GM21576 (cell line): ENCODE results near the gene USP24.
A peak's percentile ranks its signal among the peaks of the same experiment; 100 is the strongest.

Experiments used
- ATAC-seq: cut with Tn5 transposase; IDR thresholded peaks from one replicate; pipeline ENCODE4 v1.9.1; 2021; ENCODE audit warnings: mild to moderate bottlenecking, moderate library complexity; ENCODE audit not compliant: unreplicated experiment

Gene USP24

DNA sequence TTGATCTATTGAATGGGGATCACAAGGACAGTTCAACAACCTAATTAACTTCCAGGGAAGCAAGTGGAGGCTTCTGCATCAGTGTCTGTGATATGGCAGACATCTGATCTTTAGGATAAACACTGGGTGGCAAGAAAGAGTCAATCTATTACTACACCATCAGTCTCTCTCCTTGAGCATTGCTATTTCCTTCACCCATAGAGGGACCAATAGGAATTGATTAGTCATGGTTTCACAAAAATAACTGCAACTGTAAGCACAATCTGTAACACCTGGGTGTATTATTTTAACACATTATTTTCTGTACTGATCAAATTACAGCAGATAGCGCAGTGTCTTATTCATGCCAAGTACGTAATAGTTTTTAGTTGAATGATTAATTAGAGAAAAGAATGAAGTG is 50.3 kb downstream of the USP24 start:
- ATAC-seq: no peak

DNA sequence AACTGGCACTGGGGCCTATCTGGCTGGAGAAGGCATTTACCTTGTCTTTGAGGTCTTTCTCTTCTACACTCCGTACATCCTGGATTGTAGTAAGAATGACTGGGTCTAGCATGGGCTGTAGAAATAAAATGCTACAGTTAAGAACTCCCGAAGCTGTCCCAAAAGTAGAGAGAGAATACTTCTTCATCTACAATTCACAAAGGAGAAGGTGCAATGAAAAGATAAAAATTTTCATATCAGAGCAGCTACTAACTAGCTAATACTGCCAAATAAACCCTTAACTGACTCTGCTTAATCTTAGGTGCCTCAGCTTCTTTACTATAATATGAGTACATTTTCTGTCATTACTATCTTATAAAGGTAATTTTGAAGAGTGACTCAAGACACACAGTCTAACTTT is 55.6 kb downstream of the USP24 start:
- ATAC-seq: no peak

DNA sequence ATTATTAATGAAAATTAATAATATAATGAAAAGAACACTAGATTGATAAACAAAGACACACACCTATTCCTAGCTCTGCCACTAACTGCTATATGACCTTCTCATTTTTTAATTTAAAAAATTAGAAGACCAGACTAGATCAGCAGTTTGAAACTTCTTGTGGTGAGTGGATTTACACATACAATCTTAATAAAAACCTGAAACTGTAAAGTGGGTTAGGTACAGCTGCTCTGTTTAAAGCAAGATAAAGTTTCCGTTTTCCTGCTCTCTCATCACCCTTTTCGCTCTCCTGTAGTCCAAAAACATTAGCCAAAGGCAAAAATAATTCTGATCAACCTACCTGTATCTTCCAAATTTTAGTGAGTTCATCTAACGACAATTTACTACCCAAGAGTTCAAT is 58.6 kb downstream of the USP24 start:
- no peak for ATAC-seq

DNA sequence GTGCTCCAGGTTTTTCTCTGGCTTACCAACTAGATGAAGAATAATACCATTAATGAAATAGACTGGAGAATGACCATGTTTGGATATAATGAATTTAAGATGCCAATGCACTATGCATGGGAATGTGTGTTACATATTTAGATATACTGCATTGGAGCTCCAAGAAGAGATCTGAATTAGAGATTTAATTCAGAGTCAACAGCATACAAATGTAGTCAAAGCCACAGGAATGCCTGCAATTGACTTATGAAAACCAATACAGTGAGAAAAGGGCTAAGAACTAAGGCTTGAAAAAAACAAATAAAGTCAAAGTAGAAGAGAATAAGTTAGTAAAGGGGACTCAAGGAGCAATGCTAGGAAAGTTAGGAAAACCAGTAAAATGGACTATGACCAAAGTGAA is 59.1 kb downstream of the USP24 start:
- ATAC-seq: no peak

DNA sequence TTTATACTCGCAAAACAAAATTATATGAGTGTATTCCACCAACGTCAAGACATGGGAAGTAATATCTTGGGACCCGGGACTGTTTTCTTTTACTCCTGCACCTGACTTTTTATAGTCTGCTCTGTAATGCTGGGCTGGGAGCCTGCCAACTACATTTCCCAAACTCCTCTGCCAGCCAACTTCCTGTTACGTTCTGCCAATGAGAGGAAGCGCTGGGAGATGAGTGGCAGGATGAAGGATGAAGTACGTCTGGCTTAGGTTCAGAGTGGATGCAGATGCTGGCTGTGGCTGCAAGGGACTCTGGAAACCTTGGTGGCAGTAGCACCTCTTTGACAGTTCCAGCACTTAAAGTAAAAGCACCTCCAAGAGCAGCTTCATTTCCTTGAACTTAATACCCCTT is 59.6 kb downstream of the USP24 start:
- ATAC-seq: no peak

DNA sequence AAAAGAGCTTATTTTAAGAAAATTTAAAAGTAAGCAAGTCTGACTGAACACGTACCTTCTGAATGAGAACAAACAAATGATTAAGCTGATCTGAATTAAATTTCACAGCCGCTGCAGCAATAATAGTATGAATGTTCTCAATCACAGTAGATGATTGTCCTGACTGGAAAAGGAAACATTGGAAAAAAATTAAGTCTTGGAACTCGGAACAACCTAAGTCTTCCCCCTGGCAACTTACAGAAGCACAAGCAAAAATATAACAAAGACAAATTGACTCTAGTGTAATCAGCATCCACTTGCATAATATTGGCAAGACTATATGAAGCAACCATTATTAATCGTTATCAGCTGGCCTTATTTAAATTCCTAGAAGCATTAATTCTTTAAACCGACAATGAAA is 60.5 kb downstream of the USP24 start:
- ATAC-seq: no peak

DNA sequence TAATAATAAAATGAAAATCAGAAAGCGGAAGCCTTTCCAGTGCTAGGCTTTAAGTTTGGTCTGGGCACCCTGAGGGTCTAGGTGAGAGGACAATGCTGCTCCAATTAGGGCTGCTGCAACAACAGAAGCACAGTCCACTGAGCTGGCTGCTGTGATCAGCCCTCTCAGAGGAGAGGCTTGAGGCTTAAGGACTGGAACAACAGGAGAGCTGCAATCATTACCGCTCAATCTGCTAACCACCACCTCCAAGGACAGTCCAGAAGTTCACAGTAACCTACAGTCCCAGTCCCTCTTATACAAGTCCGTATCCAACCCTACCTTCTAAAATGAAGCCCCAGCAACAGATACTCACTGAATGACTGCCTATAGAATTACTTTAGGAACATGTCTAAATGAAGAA is 62.1 kb downstream of the USP24 start:
- no peak for ATAC-seq

DNA sequence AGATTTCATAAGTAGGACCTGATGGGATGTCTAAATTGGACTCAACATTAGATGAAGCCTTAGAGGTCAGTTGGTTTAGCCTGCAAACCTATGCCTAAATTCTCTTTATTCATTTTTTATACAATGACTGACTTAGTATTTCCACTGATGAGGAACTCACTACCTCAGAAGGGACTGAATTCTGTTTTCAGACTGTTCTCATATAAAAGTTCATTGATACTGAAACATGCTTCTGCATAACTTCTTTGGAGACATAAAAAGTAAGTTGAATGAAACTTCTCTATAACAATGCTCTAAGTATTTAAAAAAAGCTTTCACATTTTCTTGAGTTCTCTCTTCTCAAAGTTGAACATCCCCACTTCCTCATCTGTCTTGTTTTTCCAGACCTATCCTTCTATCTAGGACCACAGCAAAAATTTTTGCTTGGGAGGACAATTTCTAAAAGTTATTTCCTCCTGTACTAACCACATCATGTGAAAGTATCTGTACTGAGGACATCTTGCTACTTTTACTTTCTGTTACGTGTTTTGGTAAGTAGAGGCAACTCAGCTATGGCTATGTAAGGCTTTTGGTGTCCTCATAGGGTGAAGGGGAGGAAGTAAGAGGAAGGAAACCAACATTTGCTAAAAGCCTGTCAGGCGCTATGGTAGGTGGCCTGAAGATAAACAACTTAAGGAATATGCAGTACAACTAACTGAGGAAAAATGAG is 64.1 kb downstream of the USP24 start:
- peak; percentile 91 for ATAC-seq

DNA sequence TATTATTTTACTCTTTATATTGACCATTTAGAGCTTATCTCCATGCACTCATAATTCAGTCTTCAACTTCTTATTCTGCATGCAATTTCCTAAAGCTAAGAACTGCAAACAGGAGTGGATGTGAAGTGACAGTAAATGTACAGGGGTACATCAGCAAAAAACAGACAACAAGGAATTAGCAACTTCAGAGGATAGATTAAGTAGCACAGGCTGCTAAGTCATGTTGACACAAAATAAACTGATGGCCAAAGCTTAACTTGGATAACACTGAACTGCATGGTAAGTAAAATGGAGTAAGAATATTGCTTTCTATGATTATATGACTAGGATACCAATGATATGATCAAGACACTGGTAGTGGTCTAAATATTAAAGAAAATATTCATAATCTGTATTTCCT is 66.5 kb downstream of the USP24 start:
- no peak for ATAC-seq

DNA sequence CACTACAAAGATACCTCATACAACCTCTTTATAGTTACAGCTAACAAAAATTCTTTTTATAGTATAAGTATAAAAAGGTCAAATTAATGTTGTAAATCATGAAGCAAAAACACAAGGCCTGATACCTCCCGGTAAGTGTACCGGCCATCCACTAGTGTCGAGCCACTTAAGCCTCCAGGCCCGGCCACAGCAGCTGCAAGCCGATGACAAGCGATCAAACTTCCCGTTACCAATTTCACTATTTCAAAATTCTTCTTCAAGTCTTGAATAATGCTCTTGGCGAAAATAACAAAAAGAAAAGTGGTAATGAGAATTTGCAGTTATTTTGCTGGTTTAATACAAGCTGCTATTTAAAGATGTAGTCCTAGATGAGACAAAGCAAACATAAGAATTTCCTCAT is 67.6 kb downstream of the USP24 start:
- no peak for ATAC-seq

DNA sequence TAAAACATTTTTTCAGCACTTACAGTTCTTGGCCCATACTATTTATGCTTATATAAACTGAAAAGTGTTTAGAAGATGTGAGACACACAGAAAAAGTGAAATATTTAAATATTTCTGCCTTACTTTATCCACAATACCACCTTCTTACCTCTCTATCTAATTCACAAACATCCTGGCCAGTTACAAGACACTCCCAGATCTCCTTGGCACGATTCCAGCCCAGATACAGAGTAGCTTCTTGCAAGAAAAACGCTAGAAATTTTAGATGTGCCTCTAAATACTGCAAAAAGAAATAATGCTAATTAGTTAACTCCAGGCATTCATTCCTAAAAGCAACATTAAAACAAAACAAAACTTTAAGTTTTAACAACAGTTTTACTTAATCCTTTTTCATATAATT is 68.4 kb downstream of the USP24 start:
- ATAC-seq: no peak

DNA sequence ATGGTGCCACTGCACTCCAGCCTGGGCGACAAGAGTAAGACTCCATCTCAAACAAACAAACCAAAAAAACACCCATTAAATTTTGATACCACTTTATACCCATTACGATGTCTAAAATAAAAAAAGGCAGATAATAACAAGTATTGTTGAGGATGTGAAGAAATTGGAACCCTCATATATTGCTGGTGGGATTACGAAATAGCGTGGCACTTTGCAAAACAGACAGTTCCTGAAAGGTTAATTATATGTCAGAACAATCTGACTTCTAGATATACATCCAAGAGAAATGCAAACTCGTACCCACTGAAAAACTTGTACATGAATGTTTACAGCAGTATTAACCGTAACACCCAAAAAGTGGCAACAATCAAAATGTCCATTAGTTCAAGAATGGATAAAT is 70.3 kb downstream of the USP24 start:
- ATAC-seq: no peak

DNA sequence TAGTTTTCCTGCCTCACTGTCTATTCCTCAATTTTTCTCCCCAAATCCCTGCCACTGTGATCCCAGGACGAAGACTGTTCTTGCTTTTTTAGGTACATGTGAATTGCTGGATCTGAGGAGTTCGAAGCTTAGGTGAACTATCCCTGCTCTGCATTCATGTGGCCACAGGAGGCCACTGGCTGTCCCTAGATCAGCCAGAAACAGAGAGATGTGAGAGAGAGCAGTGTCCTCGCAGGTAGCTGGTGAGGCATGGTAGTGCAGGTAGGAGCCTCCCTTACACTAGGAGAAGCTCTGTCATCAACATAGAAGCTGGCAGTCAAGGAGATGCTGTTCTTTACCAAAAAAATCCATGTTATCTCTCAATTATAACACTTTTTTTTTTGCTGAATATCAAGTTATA is 71.5 kb downstream of the USP24 start:
- no peak for ATAC-seq

DNA sequence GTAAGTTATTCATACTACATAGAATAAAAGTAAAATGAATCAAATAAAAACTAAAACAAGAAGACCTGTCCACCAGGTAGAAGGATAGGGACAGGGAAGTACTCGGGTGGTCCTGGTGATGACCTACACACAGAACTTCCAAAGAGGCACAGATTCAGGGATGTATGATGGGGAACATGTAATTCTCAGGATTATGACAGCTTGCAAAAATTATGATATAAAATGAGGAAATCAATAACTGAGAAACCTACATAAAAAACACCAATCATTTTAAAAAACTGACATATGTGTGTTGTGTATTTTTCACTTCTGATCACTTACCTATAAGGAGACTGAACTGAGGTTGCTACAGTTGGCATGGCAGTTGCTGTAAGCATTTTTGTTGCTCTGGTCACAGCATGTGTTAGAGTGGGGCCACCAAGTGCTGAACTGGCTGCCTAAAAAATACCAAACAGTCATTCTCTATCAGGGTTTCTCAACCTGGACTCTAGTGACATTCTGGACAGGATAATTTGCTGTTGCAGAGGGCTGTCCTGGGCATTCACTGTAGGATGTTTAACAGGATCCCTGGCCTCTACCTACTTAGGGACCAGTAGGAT is 73.8 kb downstream of the USP24 start:
- no peak for ATAC-seq

DNA sequence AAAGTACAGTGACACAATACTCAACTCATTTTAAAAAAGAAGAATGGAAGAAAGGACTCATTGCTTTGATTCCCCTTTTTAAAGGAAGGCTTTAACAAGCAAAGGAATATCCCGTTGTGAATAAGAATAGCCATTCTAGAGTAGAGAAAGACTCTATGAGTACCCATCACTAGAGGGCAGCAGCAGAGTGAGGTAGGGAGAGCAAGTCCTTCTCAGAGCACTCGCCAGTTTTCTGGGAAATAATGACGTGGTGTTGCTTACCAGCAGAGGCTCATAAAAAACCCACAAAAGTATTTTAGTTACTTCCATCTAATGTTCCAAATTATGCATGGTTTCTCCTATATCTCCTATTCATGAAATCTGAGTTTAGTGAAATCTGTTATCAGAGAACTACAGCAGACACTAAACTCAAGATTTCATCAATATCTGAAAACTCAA is 74.6 kb downstream of the USP24 start:
- ATAC-seq: peak; percentile 92

DNA sequence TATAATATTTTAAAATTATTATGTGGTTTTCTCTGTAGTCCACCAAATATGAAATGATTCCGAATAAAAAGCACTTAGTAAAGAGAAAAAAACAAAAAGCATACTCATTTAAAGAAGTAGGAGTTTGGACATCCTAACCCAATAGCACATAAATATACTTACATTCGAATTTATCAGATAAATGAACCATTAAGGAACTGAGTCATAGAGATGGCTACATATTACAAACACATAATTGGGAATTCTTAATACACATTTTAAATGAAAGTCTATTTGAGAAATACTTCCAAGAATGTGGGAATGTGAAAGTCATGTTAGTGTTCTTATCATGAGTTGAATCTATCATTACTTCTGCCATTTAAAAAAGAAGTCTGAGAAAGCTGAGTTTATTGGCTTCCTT is 75.0 kb downstream of the USP24 start:
- no peak for ATAC-seq

DNA sequence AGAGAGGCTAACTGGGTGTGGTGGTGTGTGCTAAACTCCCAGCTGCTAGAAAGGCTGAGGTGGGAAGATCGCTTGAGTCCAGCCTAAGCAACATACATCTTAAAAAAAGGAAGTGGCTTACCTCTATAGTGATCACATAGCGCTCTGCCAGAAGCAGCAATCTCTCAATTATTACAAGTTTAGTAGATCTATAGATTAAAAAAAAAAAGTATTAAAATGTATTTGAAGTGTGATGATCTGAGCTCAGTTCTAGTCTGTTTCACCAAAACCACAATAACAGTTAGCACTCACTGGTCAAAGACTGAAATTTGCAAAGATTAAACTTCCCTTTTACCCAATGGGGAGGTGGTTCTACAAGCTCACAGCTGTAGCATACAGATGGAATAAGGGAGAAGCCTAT is 76.3 kb downstream of the USP24 start:
- no peak for ATAC-seq

DNA sequence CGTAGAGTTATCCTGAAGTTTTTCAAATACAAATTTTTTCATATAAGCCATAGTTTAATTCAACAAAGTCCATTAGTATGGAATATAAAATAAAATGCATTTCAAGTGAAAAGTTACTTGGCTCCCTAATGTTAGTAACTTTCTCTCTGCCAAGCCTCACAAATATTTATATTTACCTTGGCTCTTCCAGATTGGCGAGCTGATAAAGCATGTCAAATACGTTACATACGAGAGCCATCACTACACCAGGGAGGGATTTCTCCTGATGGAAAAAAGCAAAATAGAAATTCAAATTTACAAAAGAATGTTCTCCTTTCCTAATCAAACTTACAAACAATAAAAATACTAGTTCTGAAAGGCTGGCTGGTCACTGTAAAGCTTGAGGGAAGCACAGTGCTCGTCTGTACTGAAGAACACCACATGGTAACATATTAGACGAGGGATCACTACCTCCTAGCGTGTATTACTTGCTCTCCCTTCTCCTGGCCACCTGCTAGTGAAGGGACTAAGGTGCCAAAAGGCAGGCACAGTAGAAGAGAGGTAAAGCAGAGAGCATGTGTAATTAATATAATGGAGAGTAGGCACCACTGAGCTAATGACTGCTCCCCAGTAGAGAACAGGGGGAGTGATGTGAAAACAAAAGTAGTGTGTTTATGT is 80.9 kb downstream of the USP24 start:
- ATAC-seq: no peak

DNA sequence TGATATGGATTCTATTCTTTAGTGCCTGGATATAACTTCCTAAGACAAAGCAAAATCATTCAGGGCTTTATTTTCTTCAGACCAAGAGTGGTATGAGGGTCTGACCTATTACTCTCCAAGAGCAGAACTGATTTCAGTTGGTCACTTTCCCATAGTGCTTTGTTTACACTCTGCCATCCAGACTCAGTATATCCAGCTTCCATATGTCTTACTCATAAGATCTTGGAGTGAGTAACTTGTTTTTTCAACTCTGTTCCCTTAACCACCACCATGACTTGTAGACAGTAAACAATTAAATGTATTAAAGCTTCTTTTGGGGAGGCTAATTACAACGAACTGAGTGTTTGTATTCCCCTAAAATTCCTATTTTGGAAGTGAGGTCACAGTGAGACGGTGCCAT is 83.4 kb downstream of the USP24 start:
- no peak for ATAC-seq

DNA sequence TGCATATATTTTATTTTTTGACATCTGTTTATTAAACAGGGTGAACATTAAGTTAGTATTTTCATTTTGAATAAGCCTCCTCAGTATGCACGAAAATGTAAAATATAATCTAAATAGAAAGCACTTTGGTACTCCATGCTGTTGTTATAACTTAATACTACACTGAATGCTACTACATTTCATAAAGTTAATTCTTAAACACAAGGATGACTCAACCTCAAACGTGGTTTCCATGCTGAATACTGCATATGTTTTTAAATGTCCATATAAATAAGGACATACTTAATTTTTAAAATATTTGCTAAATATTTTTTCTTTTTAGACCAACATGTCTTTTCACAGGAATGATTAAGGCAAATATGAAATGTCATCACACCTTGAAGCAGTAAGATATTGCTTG is 83.9 kb downstream of the USP24 start:
- no peak for ATAC-seq

DNA sequence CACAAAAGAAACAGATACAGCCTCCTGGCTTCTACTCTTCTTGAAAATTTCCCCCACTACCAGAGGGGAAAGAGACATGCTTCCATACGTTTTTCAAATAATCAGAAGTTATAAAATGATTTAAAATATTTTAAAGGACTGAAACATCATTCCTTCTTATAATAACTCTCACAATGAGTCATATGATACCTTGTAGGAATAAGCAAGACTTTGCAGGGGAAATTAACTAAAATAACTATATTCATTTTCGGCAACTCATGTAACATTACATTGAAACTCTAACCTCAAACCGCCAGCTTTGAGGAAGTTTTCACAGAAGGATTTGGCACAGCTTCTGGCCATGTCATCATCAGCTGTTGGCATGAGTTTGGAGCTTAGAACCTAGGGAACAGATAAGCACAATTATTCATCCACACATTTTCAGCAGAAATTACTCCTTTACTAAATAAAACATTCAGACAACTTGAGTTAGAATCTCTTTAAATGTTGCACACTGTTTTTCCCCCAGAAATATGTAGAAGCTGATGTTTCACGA is 85.9 kb downstream of the USP24 start:
- no peak for ATAC-seq

DNA sequence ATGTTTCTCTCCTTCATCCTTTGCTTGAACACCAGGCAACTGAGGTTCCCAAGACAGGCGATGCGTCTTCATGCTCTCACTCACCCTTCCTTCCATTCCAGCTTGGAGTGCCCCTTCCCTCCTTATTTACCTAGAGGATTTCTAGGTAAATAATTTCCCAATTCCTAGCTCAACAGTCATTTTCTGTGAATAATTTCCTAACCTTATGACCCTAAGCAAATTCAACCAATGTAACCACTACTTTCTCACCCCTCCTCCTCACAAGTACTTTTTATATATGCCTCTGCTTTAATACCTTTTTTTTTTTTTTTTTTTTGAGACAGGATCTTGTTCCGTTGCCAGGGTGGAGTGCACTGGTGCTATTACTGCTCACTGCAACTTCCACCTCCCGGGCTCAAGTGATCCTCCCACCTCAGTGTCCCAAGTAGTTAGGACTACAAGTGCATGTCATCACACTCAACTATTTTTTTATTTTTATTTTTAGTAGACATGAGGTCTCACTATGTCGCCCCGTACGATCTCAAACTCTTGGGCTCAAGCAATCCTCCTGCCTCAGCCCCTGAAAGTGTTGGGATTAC is 86.7 kb downstream of the USP24 start:
- no peak for ATAC-seq
